ENCODE data around the gene TEC.

GRCh38 chr4:48275247-48275646 lies 5.6 kb upstream of the TEC start:
- TF ChIP-seq CTCF (IDR thresholded peaks at IDR 0.05; ENCODE audit: poor library complexity, severe bottlenecking) (no peak), REST (IDR thresholded peaks at IDR 0.05; ENCODE audit: borderline replicate concordance) (no peak)
